Mucosa of descending colon (tissue), 3 donors: ENCODE data around the gene CTAGE1. TPM values are rescaled to one million over a fixed set of nuclear protein-coding genes. Genes with fewer than 3 reads are reported as not detected.

Experiments
- ATAC-seq: fragments of 200-7000 bp; cut with Tn5 transposase; one replicate; pipeline ENCODE4 v1.9.1; 2020; ENCODE audit warnings: mild to moderate bottlenecking, moderate library complexity
- DNase-seq, 3 donors: peaks; one replicate each; pipeline ENCODE4 v3.0.0-alpha.2; 2020
- H3K36me3 ChIP-seq: fragments of 200-600 bp; one replicate; pipeline ENCODE4 v1.8.0; 2021; ENCODE audit warnings: low read depth, mild to moderate bottlenecking
- H3K4me1 ChIP-seq: fragments of 200-600 bp; one replicate; pipeline ENCODE4 v1.8.0; 2021; ENCODE audit warnings: low read depth, mild to moderate bottlenecking
- H3K4me3 ChIP-seq: fragments of 200-600 bp; one replicate; pipeline ENCODE4 v1.8.0; 2021; ENCODE audit warnings: mild to moderate bottlenecking
- H3K9me3 ChIP-seq: fragments of 200-600 bp; one replicate; pipeline ENCODE4 v1.8.0; 2021; ENCODE audit warnings: mild to moderate bottlenecking
- CTCF ChIP-seq: fragments of 200-600 bp; IDR thresholded peaks from one replicate; pipeline ENCODE4 v1.8.0; 2022; ENCODE audit warnings: antibody characterized with exemption, mild to moderate bottlenecking
- intact Hi-C, 2 donors: fragments of 100-400 bp; cut with DNase I in 1 of 2; cut with micrococcal nuclease in 1 of 2; formaldehyde crosslinking; loops; one replicate each; pipeline versions ENCODE4 v1.11.0 to v1.11.1; 2022; cut with DNase I, micrococcal nuclease
- total RNA-seq, 3 donors: library from RNA; stranded (reverse); fragmentation: NEBNext Ultra II Directional in 2 of 3; extraction: Animal tissue kit (Norgen Biotek cat#: 25700) in 2 of 3; gene quantifications; one replicate each; pipeline versions ENCODE4 v1.2.1 to v1.2.4, GENCODE V29; 2021 to 2023
- donor health status: DM: no; HTN: no; CAD: no; lungs with moderate emphysema.
- donor health status: DM: no; HTN: no; CAD: no.
- donor health status: DM: no; HTN: yes; CAD: no.

CTAGE1 gene
- total RNA-seq, 3 donors from 2014 or later, result not detected

GRCh38 chr18:22446911-22447310, 29.2 kb upstream of the CTAGE1 start:
- Histone ChIP-seq H3K9me3 (peaks cover 14% of the 10 kb centered on the region), H3K4me3 (no peak overlapping the region), H3K4me1 (no peaks in the 10 kb centered on the region), H3K36me3 (no peaks in the 10 kb centered on the region)
- no peak for DNase-seq
- peak; percentile 62 for ATAC-seq
- no peak for TF ChIP-seq CTCF
- intact Hi-C loops, result no loop called here

GRCh38 chr18:22446325-22446724, 28.6 kb upstream of the CTAGE1 start:
- no peak for DNase-seq
- no peak for TF ChIP-seq CTCF
- Histone ChIP-seq H3K4me3 (no peak overlapping the region), H3K36me3 (no peaks in the 10 kb centered on the region), H3K4me1 (no peaks in the 10 kb centered on the region), H3K9me3 (peaks cover 14% of the 10 kb centered on the region)
- intact Hi-C loops, result no loop called here
- no peak for ATAC-seq

GRCh38 chr18:22441638-22442037, 23.9 kb upstream of the CTAGE1 start:
- intact Hi-C loops, result no loop called here
- Histone ChIP-seq H3K36me3 (no peaks in the 10 kb centered on the region), H3K9me3 (no peaks in the 10 kb centered on the region), H3K4me1 (no peaks in the 10 kb centered on the region), H3K4me3 (no peak overlapping the region)
- DNase-seq, result no peak
- ATAC-seq, result no peak
- TF ChIP-seq CTCF, result no peak

GRCh38 chr18:22439447-22439846, 21.7 kb upstream of the CTAGE1 start:
- Histone ChIP-seq H3K36me3 (no peaks in the 10 kb centered on the region), H3K9me3 (no peaks in the 10 kb centered on the region), H3K4me1 (no peaks in the 10 kb centered on the region), H3K4me3 (no peak overlapping the region)
- ATAC-seq (no peak), DNase-seq (no peak)
- TF ChIP-seq CTCF, result no peak
- intact Hi-C loops, result no loop called here

- no peak for ATAC-seq
- no peak overlapping the region for H3K4me3 ChIP-seq
- no peaks in the 10 kb centered on the region for H3K9me3 ChIP-seq
- no peaks in the 10 kb centered on the region for H3K4me1 ChIP-seq
- no peak for DNase-seq
- no peak for TF ChIP-seq CTCF
- no peaks in the 10 kb centered on the region for H3K36me3 ChIP-seq
- intact Hi-C loops, result no loop called here
Observed at GRCh38 chr18:22436136-22436535, 18.4 kb upstream of the CTAGE1 start.

GRCh38 chr18:22434973-22435608, 17.4 kb upstream of the CTAGE1 start:
- ATAC-seq, result no peak
- H3K4me3 ChIP-seq, result no peak overlapping the region
- H3K4me1 ChIP-seq, result no peaks in the 10 kb centered on the region
- H3K9me3 ChIP-seq, result no peaks in the 10 kb centered on the region
- intact Hi-C loops, result no loop called here
- H3K36me3 ChIP-seq, result no peaks in the 10 kb centered on the region
- no peak for DNase-seq
- TF ChIP-seq CTCF, result no peak
